SK-N-SH (cell line): Measurements from ENCODE around the gene VWA5B2. TPM values are rescaled to one million over a fixed set of nuclear protein-coding genes. Genes with fewer than 3 reads are reported as not detected.

Experiments
- CTCF ChIA-PET: fragments of 300-600, 350-600 bp; formaldehyde crosslinking; extraction: SDS; loops from one replicate; lab custom pipeline; 2021; lab: Yijun Ruan, JAX
- POLR2A ChIA-PET: fragments of 350-600 bp; sonication (Branson Sonifier 250); formaldehyde crosslinking; extraction: SDS; loops from one replicate; lab custom pipeline; 2020; ENCODE audit warnings: antibody characterized with exemption, inconsistent platforms; lab: Yijun Ruan, JAX
- DNase-seq: peaks from one replicate; pipeline ENCODE4 v3.0.0; 2012
- H2AFZ ChIP-seq: fragments of 200-600 bp; sonication (generic); 2 replicates; pipeline ENCODE4 v1.8.1; 2016; ENCODE audit warnings: antibody characterized with exemption, mild to moderate bottlenecking, low read depth
- H3F3A ChIP-seq: fragments of 200-600 bp; sonication (generic); replicated peaks from 2 replicates; pipeline ENCODE3; 2016; ENCODE audit warnings: antibody characterized with exemption, mild to moderate bottlenecking; ENCODE audit not compliant: insufficient read depth
- H3K27ac ChIP-seq, 2 experiments: fragments of 200-500 bp in 1 of 2; fragments of 200-600 bp in 1 of 2; sonication (Bioruptor generic) in 1 of 2; sonication (generic), shearing (Covaris generic) in 1 of 2; 2 replicates each; pipeline versions ENCODE4 v1.5.1 to v1.6.1; 2014 to 2016; ENCODE audit warnings: low read depth in 2 of 2, inconsistent platforms in 1 of 2, low read length in 1 of 2, mild to moderate bottlenecking in 1 of 2, mixed read lengths in 1 of 2
- H3K27me3 ChIP-seq: fragments of 200-600 bp; sonication (generic), shearing (Covaris generic); 2 replicates; pipeline ENCODE4 v1.6.1; 2016; ENCODE audit warnings: mixed run types; ENCODE audit not compliant: insufficient read depth
- H3K36me3 ChIP-seq, 2 experiments: fragments of 200-500 bp in 1 of 2; fragments of 200-600 bp in 1 of 2; sonication (Bioruptor generic) in 1 of 2; sonication (generic) in 1 of 2; replicated peaks in 1 of 2; 2 replicates each; pipeline versions ENCODE3 to v1.5.1; 2014 to 2016; ENCODE audit warnings: low read length in 1 of 2, mild to moderate bottlenecking in 1 of 2; ENCODE audit not compliant: insufficient read depth in 2 of 2, control insufficient read depth in 1 of 2
- H3K4me1 ChIP-seq, 2 experiments: fragments of 200-500 bp in 1 of 2; fragments of 200-600 bp in 1 of 2; sonication (Bioruptor generic) in 1 of 2; sonication (generic), shearing (Covaris generic) in 1 of 2; 2 replicates each; pipeline versions ENCODE4 v1.5.1 to v1.6.1; 2014 to 2016; ENCODE audit warnings: low read depth in 1 of 2, low read length in 1 of 2, mixed run types in 1 of 2; ENCODE audit not compliant: insufficient read depth in 2 of 2, control insufficient read depth in 1 of 2
- H3K4me2 ChIP-seq: fragments of 200-600 bp; sonication (generic), shearing (Covaris generic); 2 replicates; pipeline ENCODE4 v1.6.1; 2017; ENCODE audit warnings: mixed run types
- H3K4me3 ChIP-seq, 2 experiments: fragments of 200-500 bp in 1 of 2; fragments of 200-600 bp in 1 of 2; sonication (Bioruptor generic) in 1 of 2; sonication (generic), shearing (Covaris generic) in 1 of 2; 2 replicates each; pipeline versions ENCODE4 v1.5.1 to v1.8.1; 2014 to 2016; ENCODE audit warnings: low read depth in 2 of 2, inconsistent platforms in 1 of 2, low read length in 1 of 2, mild to moderate bottlenecking in 1 of 2, mixed read lengths in 1 of 2, moderate library complexity in 1 of 2
- H3K79me2 ChIP-seq: fragments of 200-600 bp; sonication (generic); 2 replicates; pipeline ENCODE4 v1.8.1; 2017; ENCODE audit warnings: mild to moderate bottlenecking; ENCODE audit not compliant: insufficient read depth
- H3K9ac ChIP-seq: fragments of 200-600 bp; sonication (generic); 2 replicates; pipeline ENCODE4 v1.6.1; 2017; ENCODE audit warnings: mixed run types
- H3K9me2 ChIP-seq: fragments of 200-600 bp; sonication (generic); 2 replicates; pipeline ENCODE4 v1.6.1; 2017; ENCODE audit warnings: mixed run types
- H3K9me3 ChIP-seq: fragments of 200-600 bp; sonication (generic); 2 replicates; pipeline ENCODE4 v1.6.1; 2017; ENCODE audit warnings: mixed run types, mild to moderate bottlenecking, moderate library complexity
- H4K20me1 ChIP-seq: fragments of 200-600 bp; sonication (generic); 2 replicates; pipeline ENCODE4 v1.6.1; 2017; ENCODE audit warnings: mild to moderate bottlenecking, mixed run types; ENCODE audit not compliant: insufficient read depth
- CHD2 ChIP-seq: fragments of 150-350 bp; IDR thresholded peaks from 2 replicates; pipeline ENCODE4 v1.6.1; 2018; ENCODE audit warnings: low read length; ENCODE audit not compliant: partially characterized antibody
- FOSL2 ChIP-seq: IDR thresholded peaks from 2 replicates; pipeline ENCODE4 v1.4.0; 2012; ENCODE audit warnings: low read depth, mild to moderate bottlenecking, moderate library complexity, borderline replicate concordance
- GATA2 ChIP-seq: sonication (generic); formaldehyde crosslinking; IDR thresholded peaks from 2 replicates; pipeline ENCODE4 v1.5.0; 2020; ENCODE audit warnings: mild to moderate bottlenecking, missing genetic modification reagents
- MXI1 ChIP-seq: IDR thresholded peaks from 2 replicates; pipeline ENCODE4 v1.6.1; 2012; ENCODE audit warnings: mild to moderate bottlenecking, low read depth, low read length, improper control_type of control experiment
- POLR2AphosphoS5 ChIP-seq: IDR thresholded peaks from 2 replicates; pipeline ENCODE4 v1.6.1; 2012; ENCODE audit warnings: low read depth, low read length
- RAD21 ChIP-seq: IDR thresholded peaks from 2 replicates; pipeline ENCODE4 v1.6.1; 2012; ENCODE audit warnings: mild to moderate bottlenecking, low read length
- RCOR1 ChIP-seq: fragments of 150-350 bp; IDR thresholded peaks from 2 replicates; pipeline ENCODE4 v1.6.1; 2017; ENCODE audit warnings: antibody characterized with exemption, low read length
- WGBS: methylation state at CpG from one replicate; pipeline ENCODE4 v1.1.6; 2017; ENCODE audit warnings: low lambda C conversion rate; 5-methylcytosine and 5-hydroxymethylcytosine counted together
- polyA plus RNA-seq, 3 experiments: library from polyadenylated mRNA; depleted of rRNA; stranded (reverse); fragments of >200 nt; gene quantifications; 2 replicates each; pipeline ENCODE4 v1.2.3, GENCODE V29; 2012
- TF ChIP-seq, protein P1 (sequence below): fragments of 200-600 bp; sonication (generic); IDR thresholded peaks from 2 replicates; pipeline ENCODE4 v1.6.1; 2017; ENCODE audit warnings: antibody characterized with exemption, mild to moderate bottlenecking, moderate library complexity
- TF ChIP-seq, protein P2 (sequence below): IDR thresholded peaks from 2 replicates; pipeline ENCODE4; 2012
- TF ChIP-seq, protein P3 (sequence below): IDR thresholded peaks from 2 replicates; pipeline ENCODE4 v1.4.0; 2012; ENCODE audit warnings: low read depth, borderline replicate concordance

Gene VWA5B2
- polyA plus RNA-seq, 1 of the 3 experiments (the other 2 are of a cell fraction), result 0.08 TPM

DNA sequence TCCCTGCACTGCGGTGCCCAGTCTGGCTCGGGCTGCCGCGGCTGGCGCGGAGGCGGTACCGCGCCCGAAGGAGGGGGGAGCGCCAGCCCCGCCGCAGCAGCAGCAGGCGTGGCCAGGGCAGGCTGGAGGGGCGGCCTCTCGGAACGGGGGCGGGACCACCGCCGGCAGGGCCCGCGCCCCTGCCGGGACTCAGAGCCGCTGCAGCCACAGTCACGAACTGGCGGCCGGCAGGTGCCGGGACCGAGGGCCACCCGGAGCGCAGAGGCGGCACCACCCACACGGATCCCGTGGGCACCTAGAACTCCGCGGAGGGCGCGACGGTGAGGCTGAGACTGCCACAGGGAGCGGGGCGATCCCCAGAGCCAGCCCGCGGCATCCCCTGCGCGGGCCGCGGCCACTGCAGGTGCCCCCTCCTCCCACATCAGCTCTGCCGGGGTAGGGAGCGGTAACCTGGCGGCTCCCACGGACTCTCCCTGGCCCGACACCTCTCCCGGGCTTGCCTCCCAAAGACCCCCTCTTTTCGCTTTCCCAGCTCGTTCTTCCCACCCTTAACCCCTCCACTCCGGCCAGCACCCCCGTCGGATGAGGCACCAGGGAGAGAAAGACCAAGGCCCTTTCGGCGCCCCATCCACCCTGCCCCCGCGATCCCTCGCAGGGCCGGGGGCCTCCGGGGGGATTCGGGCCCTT lies at the start of gene VWA5B2 (continued):
- TF ChIP-seq, protein P1, sequence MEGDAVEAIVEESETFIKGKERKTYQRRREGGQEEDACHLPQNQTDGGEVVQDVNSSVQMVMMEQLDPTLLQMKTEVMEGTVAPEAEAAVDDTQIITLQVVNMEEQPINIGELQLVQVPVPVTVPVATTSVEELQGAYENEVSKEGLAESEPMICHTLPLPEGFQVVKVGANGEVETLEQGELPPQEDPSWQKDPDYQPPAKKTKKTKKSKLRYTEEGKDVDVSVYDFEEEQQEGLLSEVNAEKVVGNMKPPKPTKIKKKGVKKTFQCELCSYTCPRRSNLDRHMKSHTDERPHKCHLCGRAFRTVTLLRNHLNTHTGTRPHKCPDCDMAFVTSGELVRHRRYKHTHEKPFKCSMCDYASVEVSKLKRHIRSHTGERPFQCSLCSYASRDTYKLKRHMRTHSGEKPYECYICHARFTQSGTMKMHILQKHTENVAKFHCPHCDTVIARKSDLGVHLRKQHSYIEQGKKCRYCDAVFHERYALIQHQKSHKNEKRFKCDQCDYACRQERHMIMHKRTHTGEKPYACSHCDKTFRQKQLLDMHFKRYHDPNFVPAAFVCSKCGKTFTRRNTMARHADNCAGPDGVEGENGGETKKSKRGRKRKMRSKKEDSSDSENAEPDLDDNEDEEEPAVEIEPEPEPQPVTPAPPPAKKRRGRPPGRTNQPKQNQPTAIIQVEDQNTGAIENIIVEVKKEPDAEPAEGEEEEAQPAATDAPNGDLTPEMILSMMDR, result peak; percentile 21; the same call in 1 of the 2 replicates

DNA sequence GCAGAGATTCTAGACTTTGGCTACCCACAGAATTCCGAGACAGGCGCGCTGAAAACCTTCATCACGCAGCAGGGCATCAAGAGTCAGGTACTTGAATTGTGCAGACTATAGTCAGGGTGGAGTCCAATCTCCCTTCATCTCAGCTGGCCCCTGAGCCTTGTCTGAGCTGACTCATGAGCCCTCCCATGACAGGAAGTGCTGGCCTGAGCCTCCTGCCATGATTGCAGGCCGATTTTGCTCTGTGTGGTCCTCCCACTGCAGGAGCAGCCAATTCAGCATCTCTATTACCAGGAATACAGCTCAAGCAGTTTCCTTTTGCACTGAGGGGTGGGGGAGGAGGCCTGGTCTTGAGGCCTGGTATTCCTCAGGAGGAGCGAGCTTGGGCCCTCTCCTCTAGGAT lies 49.2 kb upstream of the VWA5B2 start:
- Histone ChIP-seq H3K4me2 (peak overlapping the region; percentile 21; the same call in 1 of the 2 replicates), H3K27ac (no peak overlapping the region), H2AFZ (no peak overlapping the region), H3K9me2 (no peaks in the 10 kb centered on the region), H3K4me3 (no peak overlapping the region), H3F3A (peaks cover 47% of the 10 kb centered on the region), H3K27me3 (no peaks in the 10 kb centered on the region), H4K20me1 (peaks cover 24% of the 10 kb centered on the region), H3K9me3 (no peaks in the 10 kb centered on the region), H3K79me2 (peaks cover 50% of the 10 kb centered on the region), H3K36me3 (peaks cover 64 to 68% of the 10 kb centered on the region in 2 experiments), H3K4me1 (peaks cover 24% of the 10 kb centered on the region in 2 experiments), H3K9ac (no peak overlapping the region)
- TF ChIP-seq RCOR1 (no peak), FOSL2 (0 out of 2 replicates have a peak, but pooled peaks have one; percentile 14), CHD2 (no peak)
- TF ChIP-seq, protein P2, sequence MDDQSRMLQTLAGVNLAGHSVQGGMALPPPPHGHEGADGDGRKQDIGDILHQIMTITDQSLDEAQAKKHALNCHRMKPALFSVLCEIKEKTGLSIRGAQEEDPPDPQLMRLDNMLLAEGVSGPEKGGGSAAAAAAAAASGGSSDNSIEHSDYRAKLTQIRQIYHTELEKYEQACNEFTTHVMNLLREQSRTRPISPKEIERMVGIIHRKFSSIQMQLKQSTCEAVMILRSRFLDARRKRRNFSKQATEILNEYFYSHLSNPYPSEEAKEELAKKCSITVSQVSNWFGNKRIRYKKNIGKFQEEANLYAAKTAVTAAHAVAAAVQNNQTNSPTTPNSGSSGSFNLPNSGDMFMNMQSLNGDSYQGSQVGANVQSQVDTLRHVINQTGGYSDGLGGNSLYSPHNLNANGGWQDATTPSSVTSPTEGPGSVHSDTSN, result no peak
- no peak for DNase-seq
- CTCF ChIA-PET, result interaction anchor here (1.2 to 1.6 kb wide), 4 partner anchors 35 to 285 kb away, joined by 3 to 8 read pairs (median 5); partner anchors contain the start of gene EEF1AKMT4
- POLR2A ChIA-PET, result no interaction called here
- 88% methylated on average over 6 of the region's 6 CpGs for WGBS

DNA sequence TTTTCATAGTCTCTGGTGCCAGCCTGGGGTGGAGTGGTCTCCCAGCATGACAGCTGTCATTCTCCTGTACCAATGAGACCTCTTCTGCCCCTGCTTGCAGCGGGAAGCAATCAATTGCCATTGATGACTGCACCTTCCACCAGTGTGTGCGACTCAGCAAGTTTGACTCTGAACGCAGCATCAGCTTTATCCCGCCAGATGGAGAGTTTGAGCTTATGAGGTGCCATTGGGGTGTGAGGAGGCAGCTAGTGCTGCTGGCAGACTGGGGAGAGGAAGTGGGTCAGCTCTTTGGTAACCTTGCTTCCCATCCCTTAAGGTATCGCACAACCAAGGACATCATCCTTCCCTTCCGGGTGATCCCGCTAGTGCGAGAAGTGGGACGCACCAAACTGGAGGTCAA lies 47.8 kb upstream of the VWA5B2 start:
- Histone ChIP-seq H3K27me3 (no peaks in the 10 kb centered on the region), H3F3A (peaks cover 45% of the 10 kb centered on the region), H3K4me3 (no peak overlapping the region), H3K4me1 (peaks cover 19 to 28% of the 10 kb centered on the region in 2 experiments), H3K9ac (no peak overlapping the region), H4K20me1 (peaks cover 24% of the 10 kb centered on the region), H3K36me3 (peaks cover 64 to 68% of the 10 kb centered on the region in 2 experiments), H2AFZ (no peak overlapping the region), H3K4me2 (no peak overlapping the region), H3K9me2 (no peaks in the 10 kb centered on the region), H3K79me2 (peaks cover 45% of the 10 kb centered on the region), H3K27ac (no peak overlapping the region), H3K9me3 (no peaks in the 10 kb centered on the region)
- TF ChIP-seq, protein P3, sequence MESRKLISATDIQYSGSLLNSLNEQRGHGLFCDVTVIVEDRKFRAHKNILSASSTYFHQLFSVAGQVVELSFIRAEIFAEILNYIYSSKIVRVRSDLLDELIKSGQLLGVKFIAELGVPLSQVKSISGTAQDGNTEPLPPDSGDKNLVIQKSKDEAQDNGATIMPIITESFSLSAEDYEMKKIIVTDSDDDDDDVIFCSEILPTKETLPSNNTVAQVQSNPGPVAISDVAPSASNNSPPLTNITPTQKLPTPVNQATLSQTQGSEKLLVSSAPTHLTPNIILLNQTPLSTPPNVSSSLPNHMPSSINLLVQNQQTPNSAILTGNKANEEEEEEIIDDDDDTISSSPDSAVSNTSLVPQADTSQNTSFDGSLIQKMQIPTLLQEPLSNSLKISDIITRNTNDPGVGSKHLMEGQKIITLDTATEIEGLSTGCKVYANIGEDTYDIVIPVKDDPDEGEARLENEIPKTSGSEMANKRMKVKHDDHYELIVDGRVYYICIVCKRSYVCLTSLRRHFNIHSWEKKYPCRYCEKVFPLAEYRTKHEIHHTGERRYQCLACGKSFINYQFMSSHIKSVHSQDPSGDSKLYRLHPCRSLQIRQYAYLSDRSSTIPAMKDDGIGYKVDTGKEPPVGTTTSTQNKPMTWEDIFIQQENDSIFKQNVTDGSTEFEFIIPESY, result no peak
- no peak for TF ChIP-seq FOSL2
- no peak for TF ChIP-seq GATA2 (CRISPR knock-in tag)
- TF ChIP-seq RAD21, result no peak
- no peak for TF ChIP-seq MXI1
- no peak for TF ChIP-seq POLR2AphosphoS5
- CTCF ChIA-PET, result interaction anchor here (0.6 kb wide), 1 partner anchor 48 kb away, joined by 4 read pairs; no protein-coding TSS in a partner anchor
- POLR2A ChIA-PET, result no interaction called here
- no peak for DNase-seq
- 98% methylated on average over 6 of the region's 9 CpGs for WGBS
